HG02798 (cell line): ENCODE measurements around the gene AKR1D1.
A peak's percentile ranks its signal among the peaks of the same experiment; 100 is the strongest.

Source experiments
- ATAC-seq: cut with Tn5 transposase; IDR thresholded peaks from one replicate; pipeline ENCODE4 v1.9.1; 2021; ENCODE audit warnings: mild to moderate bottlenecking; ENCODE audit not compliant: unreplicated experiment, poor library complexity

AKR1D1 gene

GRCh38 chr7:138158739-138159528 lies 82.7 kb downstream of the AKR1D1 start:
- ATAC-seq = no peak

- ATAC-seq = peak; percentile 100
Measured at GRCh38 chr7:138161600-138162081, 85.4 kb downstream of the AKR1D1 start.

- no peak for ATAC-seq
Measured at GRCh38 chr7:138162236-138162635, 86.0 kb downstream of the AKR1D1 start.

- no peak for ATAC-seq
Measured at GRCh38 chr7:138163800-138164199, 87.5 kb downstream of the AKR1D1 start.

GRCh38 chr7:138164804-138165203 lies 88.5 kb downstream of the AKR1D1 start:
- ATAC-seq = no peak

GRCh38 chr7:138166681-138167080 lies 90.4 kb downstream of the AKR1D1 start:
- ATAC-seq = no peak

GRCh38 chr7:138167222-138167621 lies 91.0 kb downstream of the AKR1D1 start:
- ATAC-seq = no peak

- no peak for ATAC-seq
Measured at GRCh38 chr7:138167869-138168296, 91.6 kb downstream of the AKR1D1 start.
